DND-41 (cell line): Measurements from ENCODE around the gene FAM168B.

Source experiments
- CTCF ChIP-seq: IDR thresholded peaks from 2 replicates; pipeline ENCODE4 v1.5.1; 2012; ENCODE audit warnings: borderline replicate concordance, low read length, moderate library complexity, mild to moderate bottlenecking; ENCODE audit not compliant: poor library complexity, severe bottlenecking; ENCODE audit errors: extremely low read depth
- EZH2 ChIP-seq: IDR thresholded peaks from 3 replicates; pipeline ENCODE4 v1.6.1; 2012; ENCODE audit warnings: borderline replicate concordance, low read depth, mild to moderate bottlenecking, moderate library complexity, low read length, inconsistent platforms; ENCODE audit not compliant: severe bottlenecking

GRCh38 chr2:131052741-131053263 lies 40.5 kb downstream of the FAM168B start:
- TF ChIP-seq CTCF: no peak
- TF ChIP-seq EZH2: no peak
